PC-3 (cell line): Measurements from ENCODE around the gene FALEC.

Experiments
- CTCF ChIP-seq: fragments of 300-600 bp; sonication (generic); conservative IDR thresholded peaks from 2 replicates; pipeline ENCODE4 v1.5.1; 2017; ENCODE audit warnings: antibody characterized with exemption, low read depth, mild to moderate bottlenecking, low read length
- EZH2phosphoT487 ChIP-seq: fragments of 300-600 bp; sonication (generic); IDR thresholded peaks from 2 replicates; pipeline ENCODE4 v1.6.1; 2018; ENCODE audit warnings: mild to moderate bottlenecking, antibody characterized with exemption, low read length, borderline replicate concordance

- TF ChIP-seq CTCF: no peak
- no peak for TF ChIP-seq EZH2phosphoT487
Measured at GRCh38 chr1:150574260-150575071, 58.9 kb downstream of the FALEC start.
